HepG2 (cell line): ENCODE data around the gene P4HB. TPM values are rescaled to one million over a fixed set of nuclear protein-coding genes. Genes with fewer than 3 reads are reported as not detected.
A peak's percentile ranks its signal among the peaks of the same experiment; 100 is the strongest.

ENCODE experiments used
- ATAC-seq: fragments of 200-7000 bp; cut with Tn5 transposase; 3 replicates; pipeline ENCODE4 v1.9.1; 2020; ENCODE audit warnings: mild to moderate bottlenecking, moderate library complexity
- BruUV-seq: library from RNA; stranded (reverse); fragments of 400-500 nt; replicated peaks from 2 replicates; lab custom pipeline; 2021; lab: Mats Ljungman, UMichigan
- CTCF ChIA-PET: fragments of 300-600 bp; formaldehyde crosslinking; extraction: SDS; loops from one replicate; lab custom pipeline; 2021; ENCODE audit warnings: low total read pairs, inconsistent platforms, low intra/inter-chr PET ratio; lab: Yijun Ruan, JAX
- POLR2A ChIA-PET: fragments of 350-600 bp; sonication (Branson Sonifier 250); formaldehyde crosslinking; loops from one replicate; lab custom pipeline; 2020; ENCODE audit warnings: antibody characterized with exemption, inconsistent platforms; lab: Yijun Ruan, JAX
- DNase-seq: peaks from one replicate; pipeline ENCODE4 v3.0.0-alpha.2; 2015; ENCODE audit warnings: low spot score
- FAIRE-seq: peaks from 3 replicates; lab custom pipeline; 2011; peaks lifted over from hg19 to GRCh38; lab: Jason Lieb, UNC
- H2AFZ ChIP-seq: one replicate; pipeline ENCODE4 v1.6.1; 2011; ENCODE audit warnings: low read length, inconsistent platforms
- H3K27ac ChIP-seq: fragments of 300-600 bp; 3 replicates; pipeline ENCODE4 v1.8.0; 2011; ENCODE audit warnings: mixed run types, mild to moderate bottlenecking, mixed read lengths, low read length, inconsistent platforms; ENCODE audit not compliant: insufficient read depth; ENCODE audit errors: extremely low read length
- H3K27me3 ChIP-seq, 2 experiments: fragments of 200-600 bp in 1 of 2; 2 replicates in 1 of 2; 3 replicates in 1 of 2; pipeline versions ENCODE4 v1.6.0 to v1.8.0; 2011; ENCODE audit warnings: low read length in 2 of 2, mild to moderate bottlenecking in 2 of 2, moderate library complexity in 2 of 2, inconsistent platforms in 1 of 2; ENCODE audit not compliant: insufficient read depth in 2 of 2, control insufficient read depth in 1 of 2
- H3K36me3 ChIP-seq, 2 experiments: fragments of 200-600 bp in 1 of 2; replicated peaks in 1 of 2; 2 replicates in 1 of 2; 3 replicates in 1 of 2; pipeline versions ENCODE4 v1.5.1 to v1.8.0; 2011; ENCODE audit warnings: low read length in 2 of 2, inconsistent platforms in 1 of 2; ENCODE audit not compliant: insufficient read depth in 2 of 2, control insufficient read depth in 1 of 2
- H3K4me1 ChIP-seq: 2 replicates; pipeline ENCODE4 v1.5.1; 2012; ENCODE audit warnings: low read length, inconsistent platforms; ENCODE audit not compliant: insufficient read depth
- H3K4me2 ChIP-seq: 2 replicates; pipeline ENCODE4 v1.6.0; 2011; ENCODE audit warnings: low read depth, low read length, inconsistent platforms
- H3K4me3 ChIP-seq, 3 experiments: fragments of 200-600 bp in 1 of 3; sonication (generic), shearing (Covaris generic) in 1 of 3; replicated peaks in 1 of 3; 2 replicates each; pipeline ENCODE4 v1.5.1; 2011 to 2016; ENCODE audit warnings: low read length in 3 of 3, inconsistent platforms in 2 of 3, low read depth in 2 of 3, mild to moderate bottlenecking in 2 of 3, control low read depth in 1 of 3, mixed read lengths in 1 of 3; ENCODE audit not compliant: insufficient read depth in 1 of 3
- H3K79me2 ChIP-seq: one replicate; pipeline ENCODE4 v1.6.1; 2011; ENCODE audit warnings: low read length, inconsistent platforms; ENCODE audit not compliant: insufficient read depth
- H3K9ac ChIP-seq: 2 replicates; pipeline ENCODE4 v1.6.0; 2011; ENCODE audit warnings: mild to moderate bottlenecking, low read depth, low read length, inconsistent platforms; ENCODE audit not compliant: insufficient read depth
- H3K9me3 ChIP-seq: 2 replicates; pipeline ENCODE4 v1.5.1; 2012; ENCODE audit warnings: mild to moderate bottlenecking, low read length
- H4K20me1 ChIP-seq: 2 replicates; pipeline ENCODE4 v1.6.0; 2011; ENCODE audit warnings: inconsistent platforms, mild to moderate bottlenecking, low read length, moderate library complexity; ENCODE audit not compliant: insufficient read depth
- HOXD1 ChIP-seq: sonication (generic); formaldehyde crosslinking; IDR thresholded peaks from 2 replicates; pipeline ENCODE4 v1.5.0; 2020; ENCODE audit warnings: missing genetic modification reagents
- NONO ChIP-seq, 2 experiments: fragments of 450-650 bp in 1 of 2; sonication (generic) in 1 of 2; formaldehyde crosslinking in 1 of 2; IDR thresholded peaks in 1 of 2; conservative IDR thresholded peaks in 1 of 2; 2 replicates each; pipeline versions ENCODE4 v1.6.1 to v1.8.0; 2017 to 2022; ENCODE audit warnings: mild to moderate bottlenecking in 1 of 2, missing genetic modification reagents in 1 of 2, moderate library complexity in 1 of 2
- RBAK ChIP-seq: sonication (generic); formaldehyde crosslinking; IDR thresholded peaks from 2 replicates; pipeline ENCODE4 v1.5.1; 2020; ENCODE audit warnings: mild to moderate bottlenecking, missing genetic modification reagents
- RBM22 ChIP-seq: fragments of 200-400 bp; formaldehyde crosslinking; optimal IDR thresholded peaks from 2 replicates; pipeline ENCODE3; 2017; ENCODE audit warnings: mild to moderate bottlenecking, low read length, moderate library complexity
- WGBS: methylation state at CpG from one replicate; pipeline ENCODE4 v1.1.6; 2017; ENCODE audit warnings: low lambda C conversion rate; 5-methylcytosine and 5-hydroxymethylcytosine counted together
- in situ Hi-C: cut with HindIII; loops from 2 replicates; pipeline ENCODE4 v1.10.0; 2017; ENCODE audit warnings: low pct_unique_long_range_greater_than_20kb; ENCODE audit not compliant: extremely low pct_ligation_motif_present
- intact Hi-C: fragments of 100-400 bp; cut with micrococcal nuclease; formaldehyde crosslinking; loops from one replicate; pipeline ENCODE4 v1.10.0; 2022; ENCODE audit not compliant: unreplicated experiment
- polyA plus RNA-seq, 8 experiments: library from polyadenylated mRNA; depleted of rRNA in 3 of 8; stranded (reverse) in 7 of 8; unstranded in 1 of 8; fragments of >200 nt; fragmentation: Illumina TruSeq in 4 of 8; extraction: Trizol in 4 of 8; gene quantifications; 2 replicates each; pipeline versions ENCODE4 v1.2.1 to v1.2.3, GENCODE V29; 2011 to 2016; ENCODE audit warnings: low read depth in 4 of 8, missing spikeins in 1 of 8, mixed read lengths in 1 of 8; ENCODE audit not compliant: insufficient read depth in 1 of 8
- total RNA-seq, 5 experiments: library from RNA; depleted of rRNA; stranded (reverse); fragments of >200 nt; fragmentation: Illumina TruSeq; extraction: Trizol; gene quantifications; 2 replicates each; pipeline ENCODE4 v1.2.3, GENCODE V29; 2016; ENCODE audit warnings: low read depth in 1 of 5

The P4HB gene
- total and polyA plus RNA-seq, 2 of the 13 experiments (the other 11 are each of a cell fraction or from before 2014, with no cell fraction given): 185 to 782 TPM

GRCh38 chr17:81884520-81884919, 24.2 kb upstream of the P4HB start:
- ATAC-seq (peak; percentile 49), DNase-seq (no peak), FAIRE-seq (no peak)
- peaks cover 12% of the 10 kb centered on the region for H3K4me1 ChIP-seq
- peaks cover 39 to 73% of the 10 kb centered on the region in 2 experiments for H3K36me3 ChIP-seq
- ChIA-PET POLR2A (interaction anchor here (1.2 to 1.4 kb wide), 2 partner anchors 11 to 15 kb away, joined by 3 to 5 read pairs; no protein-coding TSS in a partner anchor), CTCF (no interaction called here)
- no peak overlapping the region for H3K27ac ChIP-seq
- H3K27me3 ChIP-seq: no peaks in the 10 kb centered on the region
- no peaks in the 10 kb centered on the region for H4K20me1 ChIP-seq
- no TSS peak for BruUV-seq
- TF ChIP-seq NONO (IDR thresholded peaks at IDR 0.05) (no peak), NONO (CRISPR knock-in tag; conservative IDR thresholded peaks at IDR 0.05) (0 out of 2 replicates have a peak, but pooled peaks have one; percentile 23), RBAK (CRISPR knock-in tag) (no peak)
- no peak overlapping the region for H2AFZ ChIP-seq
- H3K4me2 ChIP-seq: no peak overlapping the region
- no peak overlapping the region for H3K9ac ChIP-seq
- no peak overlapping the region for H3K4me3 ChIP-seq
- in situ Hi-C loops: no loop called here
- WGBS: 97% methylated on average over 9 of the region's 11 CpGs
- intact Hi-C loops: no loop called here
- no peaks in the 10 kb centered on the region for H3K9me3 ChIP-seq
- peaks cover 28% of the 10 kb centered on the region for H3K79me2 ChIP-seq

GRCh38 chr17:81879121-81879520, 18.8 kb upstream of the P4HB start:
- no peak for FAIRE-seq
- in situ Hi-C loops: no loop called here
- Histone ChIP-seq H3K4me3 (no peak overlapping the region), H3K4me1 (no peaks in the 10 kb centered on the region), H3K9me3 (no peaks in the 10 kb centered on the region), H3K4me2 (no peak overlapping the region)
- no TSS peak for BruUV-seq
- ChIA-PET POLR2A (interaction anchor here (2.3 kb wide), 1 partner anchor 18 kb away, joined by 7 read pairs; the partner anchor contains the start of gene P4HB), CTCF (no interaction called here)
- no peak for ATAC-seq
- WGBS: 80% methylated on average over 5 of the region's 5 CpGs
- TF ChIP-seq RBM22 (peak; percentile 68), HOXD1 (CRISPR knock-in tag) (no peak)
- TF ChIP-seq, all 625 proteins: peak for 1
- Histone ChIP-seq H3K27ac (no peak overlapping the region), H2AFZ (no peak overlapping the region), H3K36me3 (peaks cover 5 to 34% of the 10 kb centered on the region in 2 experiments; a peak in 4 of 5 replicates), H3K27me3 (no peaks in the 10 kb centered on the region), H3K9ac (no peak overlapping the region), H4K20me1 (no peaks in the 10 kb centered on the region), H3K79me2 (no peaks in the 10 kb centered on the region)
- intact Hi-C loops: no loop called here
- DNase-seq: no peak
